GM23248 (cell line): ENCODE data around the gene KREMEN2. TPM values are rescaled to one million over a fixed set of nuclear protein-coding genes. Genes with fewer than 3 reads are reported as not detected.
"Not testable (repeated sequence)": the region's sequence is repeated elsewhere in the genome, so short reads cannot be mapped to it uniquely, and the experiment has no call there.

Source experiments
- DNase-seq: peaks from one replicate; pipeline ENCODE4 v3.0.0-alpha.2; 2015
- H2AFZ ChIP-seq: fragments of 200-600 bp; sonication (generic); 2 replicates; pipeline ENCODE4 v1.6.1; 2016; ENCODE audit warnings: antibody characterized with exemption
- H3F3A ChIP-seq: fragments of 200-600 bp; sonication (generic); 2 replicates; pipeline ENCODE4 v1.6.1; 2016; ENCODE audit warnings: mild to moderate bottlenecking, antibody characterized with exemption, mixed run types; ENCODE audit not compliant: insufficient read depth
- H3K27ac ChIP-seq: fragments of 200-600 bp; sonication (generic); 2 replicates; pipeline ENCODE4 v1.5.1; 2016; ENCODE audit warnings: mild to moderate bottlenecking
- H3K27me3 ChIP-seq: fragments of 200-600 bp; sonication (generic); replicated peaks from 2 replicates; pipeline ENCODE4 v1.6.1; 2016; ENCODE audit warnings: mild to moderate bottlenecking; ENCODE audit not compliant: insufficient read depth
- H3K36me3 ChIP-seq: fragments of 200-600 bp; sonication (generic); 2 replicates; pipeline ENCODE4 v1.6.1; 2016; ENCODE audit warnings: low read depth, mild to moderate bottlenecking
- H3K4me1 ChIP-seq: fragments of 200-600 bp; sonication (generic); 2 replicates; pipeline ENCODE4 v1.6.1; 2016; ENCODE audit warnings: mild to moderate bottlenecking; ENCODE audit not compliant: insufficient read depth
- H3K4me2 ChIP-seq: fragments of 200-600 bp; sonication (generic); one replicate; pipeline ENCODE4 v1.6.1; 2016; ENCODE audit warnings: mild to moderate bottlenecking; ENCODE audit not compliant: unreplicated experiment
- H3K4me3 ChIP-seq: fragments of 200-600 bp; sonication (generic); 2 replicates; pipeline ENCODE4 v1.5.1; 2016; ENCODE audit warnings: mild to moderate bottlenecking
- H3K79me2 ChIP-seq: fragments of 200-600 bp; sonication (generic); 2 replicates; pipeline ENCODE4 v1.6.1; 2016; ENCODE audit warnings: mild to moderate bottlenecking; ENCODE audit not compliant: insufficient read depth
- H3K9ac ChIP-seq: fragments of 200-600 bp; sonication (generic); 2 replicates; pipeline ENCODE4 v1.6.1; 2016; ENCODE audit warnings: mild to moderate bottlenecking
- H3K9me2 ChIP-seq: fragments of 200-600 bp; sonication (generic); 2 replicates; pipeline ENCODE4 v1.6.1; 2016; ENCODE audit warnings: mixed run types, mild to moderate bottlenecking, moderate library complexity; ENCODE audit not compliant: insufficient read depth
- H3K9me3 ChIP-seq: fragments of 200-600 bp; sonication (generic); one replicate; pipeline ENCODE4 v1.6.1; 2017; ENCODE audit warnings: low read depth
- H4K20me1 ChIP-seq: fragments of 200-600 bp; sonication (generic); 2 replicates; pipeline ENCODE4 v1.6.0; 2016; ENCODE audit not compliant: insufficient read depth
- EZH2 ChIP-seq: fragments of 200-600 bp; sonication (generic); IDR thresholded peaks from 2 replicates; pipeline ENCODE4 v1.6.1; 2018; ENCODE audit warnings: antibody characterized with exemption, mild to moderate bottlenecking; ENCODE audit not compliant: insufficient read depth, poor library complexity, severe bottlenecking
- EZH2phosphoT487 ChIP-seq: fragments of 200-600 bp; sonication (generic); IDR thresholded peaks from 2 replicates; pipeline ENCODE4 v1.6.1; 2018; ENCODE audit warnings: antibody characterized with exemption, moderate library complexity, mild to moderate bottlenecking, low read depth; ENCODE audit not compliant: insufficient read depth
- WGBS, 2 experiments: methylation state at CpG; one replicate each; pipeline ENCODE4 v1.1.6; 2015 to 2017; ENCODE audit warnings: low lambda C conversion rate in 2 of 2, low coverage in 1 of 2; ENCODE audit errors: missing lambda C conversion rate in 2 of 2; 5-methylcytosine and 5-hydroxymethylcytosine counted together
- in situ Hi-C: fragments of 300-500 bp; cut with MboI; formaldehyde crosslinking; loops from 2 replicates; pipeline ENCODE4 v1.15.0; 2020
- polyA plus RNA-seq: library from polyadenylated mRNA; unstranded; fragments of >200 nt; fragmentation: Nextera tagmentation; extraction: Ambion mirVana; gene quantifications from 2 replicates; pipeline ENCODE4 v1.2.1, GENCODE V29; 2016
- total RNA-seq: library from RNA; depleted of rRNA; stranded (reverse); fragments of >200 nt; shearing (Covaris generic); gene quantifications from 2 replicates; pipeline ENCODE4 v1.2.3, GENCODE V29; 2014

The KREMEN2 gene
- total and polyA plus RNA-seq, 2 experiments from 2014 or later, result not detected

DNA sequence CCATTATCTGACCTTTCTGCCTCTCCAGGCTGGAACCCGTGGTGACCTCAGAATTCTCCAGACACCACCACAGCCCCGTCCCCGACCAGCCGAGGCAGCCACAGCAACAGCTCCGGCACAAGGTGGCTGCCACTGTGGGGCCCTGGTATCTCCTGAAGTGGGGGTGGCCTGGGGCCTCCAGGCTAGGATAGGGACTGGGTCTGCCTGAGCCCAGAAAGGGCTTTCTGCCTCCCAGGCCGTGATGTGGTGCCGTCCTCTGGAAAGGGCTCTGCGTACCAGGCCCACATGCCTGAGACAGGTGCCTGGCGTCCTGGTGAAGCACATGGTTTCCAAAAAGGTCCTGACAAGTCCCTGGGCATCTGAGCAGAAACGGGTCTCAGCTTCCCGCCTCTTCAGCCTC lies 35.3 kb upstream of the KREMEN2 start:
- H2AFZ ChIP-seq, result no peak overlapping the region
- H3K9ac ChIP-seq, result no peak overlapping the region
- H3K27me3 ChIP-seq, result no peaks in the 10 kb centered on the region
- H3F3A ChIP-seq, result peaks cover 7% of the 10 kb centered on the region; the same call in 1 of the 2 replicates
- H3K9me3 ChIP-seq, result no peaks in the 10 kb centered on the region
- peaks cover 3% of the 10 kb centered on the region; the same call in 1 of the 2 replicates for H3K36me3 ChIP-seq
- in situ Hi-C loops, result no loop called here
- no peak overlapping the region for H3K4me3 ChIP-seq
- no peak for DNase-seq
- H3K27ac ChIP-seq, result no peak overlapping the region
- H4K20me1 ChIP-seq, result no peaks in the 10 kb centered on the region
- no peaks in the 10 kb centered on the region for H3K9me2 ChIP-seq
- 82 to 87% methylated on average over 11 of the region's 11 CpGs for WGBS, 2 experiments
- H3K79me2 ChIP-seq, result no peaks in the 10 kb centered on the region; the same call in 1 of the 2 replicates
- TF ChIP-seq EZH2phosphoT487 (no peak), EZH2 (no peak)
- H3K4me2 ChIP-seq, result no peak overlapping the region
- H3K4me1 ChIP-seq, result no peaks in the 10 kb centered on the region

- no peak for DNase-seq
- Histone ChIP-seq H3K36me3 (peaks cover 3% of the 10 kb centered on the region; the same call in 1 of the 2 replicates), H3K4me3 (no peak overlapping the region), H3K27ac (no peak overlapping the region), H3K9me2 (no peaks in the 10 kb centered on the region), H4K20me1 (no peaks in the 10 kb centered on the region), H3F3A (peaks cover 7% of the 10 kb centered on the region; the same call in 1 of the 2 replicates), H3K79me2 (no peaks in the 10 kb centered on the region), H2AFZ (no peak overlapping the region), H3K9ac (no peak overlapping the region), H3K9me3 (no peaks in the 10 kb centered on the region), H3K27me3 (no peaks in the 10 kb centered on the region), H3K4me1 (no peaks in the 10 kb centered on the region), H3K4me2 (no peak overlapping the region)
- in situ Hi-C loops, result no loop called here
- no peak for TF ChIP-seq EZH2
- no peak for TF ChIP-seq EZH2phosphoT487
- WGBS, 2 experiments, result 93% methylated on average over 14 of the region's 14 CpGs
Observed at GRCh38 chr16:2929693-2930092, 34.4 kb upstream of the KREMEN2 start.

GRCh38 chr16:2930236-2930635 lies 33.8 kb upstream of the KREMEN2 start:
- no peak overlapping the region for H3K27ac ChIP-seq

GRCh38 chr16:2931231-2931914 lies 32.7 kb upstream of the KREMEN2 start:
- 81 to 90% methylated on average over 7 to 13 of the region's 13 CpGs for WGBS, 2 experiments
- H3K9me3 ChIP-seq, H4K20me1 ChIP-seq, DNase-seq, H2AFZ ChIP-seq, H3K4me2 ChIP-seq, H3K4me3 ChIP-seq, H3K36me3 ChIP-seq, in situ Hi-C loops, H3K27me3 ChIP-seq, H3K27ac ChIP-seq, H3K9me2 ChIP-seq, H3K79me2 ChIP-seq, H3F3A ChIP-seq, H3K4me1 ChIP-seq, H3K9ac ChIP-seq: not testable (repeated sequence)

More at GRCh38 chr16:2930236-2930635, 33.8 kb upstream of the KREMEN2 start:
- H3K4me2 ChIP-seq, result no peak overlapping the region
- in situ Hi-C loops, result no loop called here
- H3K4me3 ChIP-seq, result no peak overlapping the region
- H3K36me3 ChIP-seq, result peaks cover 3% of the 10 kb centered on the region; the same call in 1 of the 2 replicates
- no peaks in the 10 kb centered on the region for H3K9me2 ChIP-seq
- H3K9me3 ChIP-seq, result no peaks in the 10 kb centered on the region
- no peak for TF ChIP-seq EZH2phosphoT487
- no peak for TF ChIP-seq EZH2
- H3K79me2 ChIP-seq, result no peaks in the 10 kb centered on the region
- H3K4me1 ChIP-seq, result no peaks in the 10 kb centered on the region
- 96 to 97% methylated on average over 15 of the region's 15 CpGs for WGBS, 2 experiments
- peaks cover 7% of the 10 kb centered on the region; the same call in 1 of the 2 replicates for H3F3A ChIP-seq
- no peak for DNase-seq
- no peaks in the 10 kb centered on the region for H3K27me3 ChIP-seq
- H3K9ac ChIP-seq, result no peak overlapping the region
- no peak overlapping the region for H2AFZ ChIP-seq
- no peaks in the 10 kb centered on the region for H4K20me1 ChIP-seq

GRCh38 chr16:2933136-2933535 lies 30.9 kb upstream of the KREMEN2 start:
- 93 to 95% methylated on average over 30 of the region's 30 CpGs for whole genome bisulfite sequencing, 2 experiments
- H3K4me3 ChIP-seq, result no peak overlapping the region
- no peak overlapping the region for H3K27ac ChIP-seq
- DNase-seq, result no peak
- TF ChIP-seq EZH2 (no peak), EZH2phosphoT487 (no peak)
- H3K79me2 ChIP-seq, result no peaks in the 10 kb centered on the region
- no peaks in the 10 kb centered on the region for H4K20me1 ChIP-seq
- no peak overlapping the region for H2AFZ ChIP-seq
- no peaks in the 10 kb centered on the region for H3K27me3 ChIP-seq
- H3K9me3 ChIP-seq, result no peaks in the 10 kb centered on the region
- H3K9ac ChIP-seq, result no peak overlapping the region
- H3F3A ChIP-seq, result no peaks in the 10 kb centered on the region
- in situ Hi-C loops, result no loop called here
- H3K4me1 ChIP-seq, result no peaks in the 10 kb centered on the region
- H3K4me2 ChIP-seq, result no peak overlapping the region
- peaks cover 3% of the 10 kb centered on the region; the same call in 1 of the 2 replicates for H3K36me3 ChIP-seq
- no peaks in the 10 kb centered on the region for H3K9me2 ChIP-seq
